GM13977 (cell line): Measurements from ENCODE around the gene GLIS2.

Experiments used
- DNase-seq: peaks from one replicate; pipeline ENCODE4 v3.0.0; 2012; ENCODE audit warnings: low spot score
- CTCF ChIP-seq: IDR thresholded peaks from 2 replicates; pipeline ENCODE4 v1.5.1; 2012; ENCODE audit warnings: mild to moderate bottlenecking, control low read depth; ENCODE audit not compliant: insufficient read depth; ENCODE audit errors: extremely low read depth, missing control alignments
- in situ Hi-C: fragments of 300-500 bp; cut with MboI; formaldehyde crosslinking; loops from one replicate; pipeline ENCODE4 v1.12.0; 2022; ENCODE audit warnings: low sequenced_read_pairs, low pct_unique_long_range_greater_than_20kb, mixed read lengths, inconsistent platforms; ENCODE audit not compliant: unreplicated experiment

Gene GLIS2

GRCh38 chr16:4293822-4294457 is 21.9 kb upstream of the GLIS2 start:
- in situ Hi-C loops = no loop called here
- no peak for DNase-seq
- no peak for TF ChIP-seq CTCF

GRCh38 chr16:4295581-4295980 is 20.3 kb upstream of the GLIS2 start:
- in situ Hi-C loops = no loop called here
- no peak for DNase-seq
- TF ChIP-seq CTCF = no peak

GRCh38 chr16:4297480-4297879 is 18.4 kb upstream of the GLIS2 start:
- DNase-seq = no peak
- no peak for TF ChIP-seq CTCF
- in situ Hi-C loops = no loop called here

- DNase-seq = no peak
- in situ Hi-C loops = no loop called here
- no peak for TF ChIP-seq CTCF
Measured at GRCh38 chr16:4298761-4299522, 16.9 kb upstream of the GLIS2 start.

- no peak for DNase-seq
- in situ Hi-C loops = no loop called here
- no peak for TF ChIP-seq CTCF
Measured at GRCh38 chr16:4301177-4301576, 14.7 kb upstream of the GLIS2 start.

GRCh38 chr16:4301968-4302367 is 13.9 kb upstream of the GLIS2 start:
- in situ Hi-C loops = no loop called here
- TF ChIP-seq CTCF = no peak
- no peak for DNase-seq
